SHP77 (cell line): ENCODE measurements around the gene ZC3H18.

ENCODE experiments used
- DNase-seq, 2 experiments: peaks; one replicate each; lab custom pipeline; 2025; lab: John Stamatoyannopoulos, UW

Gene ZC3H18

GRCh38 chr16:88678224-88678979 is 108.2 kb downstream of the ZC3H18 start:
- no peak for DNase-seq

GRCh38 chr16:88680554-88681083 is 110.4 kb downstream of the ZC3H18 start:
- DNase-seq: no peak

- DNase-seq: no peak
Observed at GRCh38 chr16:88681084-88681680, 111.0 kb downstream of the ZC3H18 start.
